Breast epithelium (tissue), 3 donors: ENCODE results near the gene TMED6.

Source experiments
- POLR2A ChIP-seq: fragments of 450-650 bp; IDR thresholded peaks from one replicate; pipeline ENCODE4 v1.6.1; 2016; ENCODE audit warnings: antibody characterized with exemption, mild to moderate bottlenecking, moderate library complexity
- TF ChIP-seq, protein P1 (sequence below), 3 donors: fragments of 450-650 bp; IDR thresholded peaks; one replicate each; pipeline ENCODE4 v1.5.1; 2016 to 2017; ENCODE audit warnings: antibody characterized with exemption in 3 of 3, mild to moderate bottlenecking in 3 of 3, moderate library complexity in 3 of 3

DNA sequence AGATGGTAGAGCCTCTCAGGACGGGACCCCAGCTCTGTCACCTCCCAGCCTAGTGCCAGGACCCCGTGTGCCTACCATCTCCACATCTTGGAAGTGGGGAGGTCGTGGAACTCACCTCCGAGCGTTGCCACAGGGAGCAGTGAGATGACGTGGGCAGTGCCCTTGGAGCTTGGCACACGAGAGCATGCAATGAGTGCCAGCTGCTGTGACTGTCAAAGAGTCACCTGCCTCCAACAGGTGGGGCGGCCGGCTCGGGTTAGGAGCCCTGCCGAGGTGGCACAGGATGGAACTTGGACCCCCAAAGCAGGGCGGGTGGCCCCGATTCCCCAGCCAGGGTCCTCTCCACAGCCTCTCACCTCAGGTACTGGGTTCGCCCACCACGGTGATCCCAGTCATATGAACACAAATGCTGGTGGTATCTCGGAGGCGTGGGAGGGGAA is 35.0 kb downstream of the TMED6 start:
- TF ChIP-seq, protein P1, sequence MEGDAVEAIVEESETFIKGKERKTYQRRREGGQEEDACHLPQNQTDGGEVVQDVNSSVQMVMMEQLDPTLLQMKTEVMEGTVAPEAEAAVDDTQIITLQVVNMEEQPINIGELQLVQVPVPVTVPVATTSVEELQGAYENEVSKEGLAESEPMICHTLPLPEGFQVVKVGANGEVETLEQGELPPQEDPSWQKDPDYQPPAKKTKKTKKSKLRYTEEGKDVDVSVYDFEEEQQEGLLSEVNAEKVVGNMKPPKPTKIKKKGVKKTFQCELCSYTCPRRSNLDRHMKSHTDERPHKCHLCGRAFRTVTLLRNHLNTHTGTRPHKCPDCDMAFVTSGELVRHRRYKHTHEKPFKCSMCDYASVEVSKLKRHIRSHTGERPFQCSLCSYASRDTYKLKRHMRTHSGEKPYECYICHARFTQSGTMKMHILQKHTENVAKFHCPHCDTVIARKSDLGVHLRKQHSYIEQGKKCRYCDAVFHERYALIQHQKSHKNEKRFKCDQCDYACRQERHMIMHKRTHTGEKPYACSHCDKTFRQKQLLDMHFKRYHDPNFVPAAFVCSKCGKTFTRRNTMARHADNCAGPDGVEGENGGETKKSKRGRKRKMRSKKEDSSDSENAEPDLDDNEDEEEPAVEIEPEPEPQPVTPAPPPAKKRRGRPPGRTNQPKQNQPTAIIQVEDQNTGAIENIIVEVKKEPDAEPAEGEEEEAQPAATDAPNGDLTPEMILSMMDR (IDR thresholded peaks at IDR 0.05): no peak
- no peak for TF ChIP-seq POLR2A
